ENCODE measurements around the gene COPA.

DNA sequence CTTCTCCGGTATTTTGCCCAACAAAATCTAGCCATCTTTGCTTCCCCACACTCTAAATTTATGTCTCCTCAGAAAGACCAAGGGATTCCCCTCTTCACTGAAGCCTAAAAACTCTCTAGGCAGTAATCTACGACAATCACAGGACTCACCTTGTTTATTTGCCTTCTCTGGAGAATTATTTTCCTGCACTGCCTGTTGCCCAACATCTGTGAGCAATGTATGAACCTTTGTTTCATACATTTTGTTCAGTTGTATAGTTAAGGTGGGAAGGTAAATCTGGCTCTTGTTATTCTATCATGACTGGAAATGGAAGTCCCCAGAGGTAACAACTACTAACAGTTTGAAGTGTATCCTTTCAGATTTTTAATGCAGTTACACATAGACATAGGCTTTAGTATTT lies 2.2 kb downstream of the COPA start:
- TF ChIP-seq, protein P1, sequence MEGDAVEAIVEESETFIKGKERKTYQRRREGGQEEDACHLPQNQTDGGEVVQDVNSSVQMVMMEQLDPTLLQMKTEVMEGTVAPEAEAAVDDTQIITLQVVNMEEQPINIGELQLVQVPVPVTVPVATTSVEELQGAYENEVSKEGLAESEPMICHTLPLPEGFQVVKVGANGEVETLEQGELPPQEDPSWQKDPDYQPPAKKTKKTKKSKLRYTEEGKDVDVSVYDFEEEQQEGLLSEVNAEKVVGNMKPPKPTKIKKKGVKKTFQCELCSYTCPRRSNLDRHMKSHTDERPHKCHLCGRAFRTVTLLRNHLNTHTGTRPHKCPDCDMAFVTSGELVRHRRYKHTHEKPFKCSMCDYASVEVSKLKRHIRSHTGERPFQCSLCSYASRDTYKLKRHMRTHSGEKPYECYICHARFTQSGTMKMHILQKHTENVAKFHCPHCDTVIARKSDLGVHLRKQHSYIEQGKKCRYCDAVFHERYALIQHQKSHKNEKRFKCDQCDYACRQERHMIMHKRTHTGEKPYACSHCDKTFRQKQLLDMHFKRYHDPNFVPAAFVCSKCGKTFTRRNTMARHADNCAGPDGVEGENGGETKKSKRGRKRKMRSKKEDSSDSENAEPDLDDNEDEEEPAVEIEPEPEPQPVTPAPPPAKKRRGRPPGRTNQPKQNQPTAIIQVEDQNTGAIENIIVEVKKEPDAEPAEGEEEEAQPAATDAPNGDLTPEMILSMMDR (IDR thresholded peaks at IDR 0.05; ENCODE audit: low read length), result no peak
- no peak for TF ChIP-seq EZH2 (optimal IDR thresholded peaks at IDR 0.05; ENCODE audit: low read depth, low read length)
- TF ChIP-seq EZH2phosphoT487 (IDR thresholded peaks at IDR 0.05; ENCODE audit: low read length), result no peak

Measured in MM.1S (cell line).